ENCODE measurements around the gene C3orf18. TPM values are rescaled to one million over a fixed set of nuclear protein-coding genes. Genes with fewer than 3 reads are reported as not detected.

The C3orf18 gene
- total and polyA plus RNA-seq, 5 donors from 2014 or later = 7.4 to 11.9 (median 9.3) TPM

GRCh38 chr3:50591196-50591741 is 23.7 kb upstream of the C3orf18 start:
- peak; percentile 27 to 31 for ATAC-seq (ENCODE audit: low read depth in 2 of 2)
- H3K4me3 Mint-ChIP-seq = peak overlapping the region; percentile 70 to 83 (median 74)
- Histone ChIP-seq H3K9me3 (ENCODE audit: control insufficient read depth in 2 of 2, low read length in 2 of 2) (no peaks in the 10 kb centered on the region), H3K36me3 (ENCODE audit: control insufficient read depth, insufficient read depth, low read length) (no peaks in the 10 kb centered on the region), H3K4me1 (ENCODE audit: control insufficient read depth, insufficient read depth, low read length, poor library complexity, severe bottlenecking) (peaks cover 73% of the 10 kb centered on the region), H3K27me3 (ENCODE audit: control insufficient read depth, insufficient read depth, low read length) (no peaks in the 10 kb centered on the region), H3K27ac (ENCODE audit: insufficient read depth, low read length, poor library complexity, severe bottlenecking) (peak overlapping the region; percentile 90), H3K4me3 (ENCODE audit: low read depth, low read length) (peak overlapping the region; percentile 68)
- no peaks in the 10 kb centered on the region for H3K36me3 Mint-ChIP-seq
- peak overlapping the region; percentile 76 to 98 (median 91) for H3K27ac Mint-ChIP-seq
- DNase-seq = peak in 1 of 3 donors; percentile 76
- peaks cover 7 to 95% (median 41%) of the 10 kb centered on the region in 4 donors for H3K4me1 Mint-ChIP-seq
- no peaks in the 10 kb centered on the region for H3K27me3 Mint-ChIP-seq
- H3K9me3 Mint-ChIP-seq = no peaks in the 10 kb centered on the region

GRCh38 chr3:50588759-50589433 is 21.3 kb upstream of the C3orf18 start:
- Mint-ChIP-seq H3K27me3 (no peaks in the 10 kb centered on the region), H3K4me1 (peaks cover 7 to 77% (median 37%) of the 10 kb centered on the region in 4 donors)

GRCh38 chr3:50587806-50588758 is 20.5 kb upstream of the C3orf18 start:
- no peaks in the 10 kb centered on the region for H3K27me3 Mint-ChIP-seq
- Histone ChIP-seq H3K27ac (ENCODE audit: insufficient read depth, low read length, poor library complexity, severe bottlenecking) (peak overlapping the region; percentile 47), H3K4me3 (ENCODE audit: low read depth, low read length) (peak overlapping the region; percentile 24), H3K27me3 (ENCODE audit: control insufficient read depth, insufficient read depth, low read length) (no peaks in the 10 kb centered on the region), H3K9me3 (ENCODE audit: control insufficient read depth in 2 of 2, low read length in 2 of 2) (no peaks in the 10 kb centered on the region), H3K36me3 (ENCODE audit: control insufficient read depth, insufficient read depth, low read length) (no peaks in the 10 kb centered on the region), H3K4me1 (ENCODE audit: control insufficient read depth, insufficient read depth, low read length, poor library complexity, severe bottlenecking) (peaks cover 68% of the 10 kb centered on the region)
- peak overlapping the region; percentile 39 to 86 (median 67) for H3K4me3 Mint-ChIP-seq
- DNase-seq (peak in 1 of 3 donors; percentile 89), ATAC-seq (ENCODE audit: low read depth in 2 of 2) (peak; percentile 12 to 19)
- no peaks in the 10 kb centered on the region for H3K9me3 Mint-ChIP-seq
- peak overlapping the region; percentile 72 to 95 (median 92) for H3K27ac Mint-ChIP-seq
- peaks cover 12% of the 10 kb centered on the region for H3K36me3 Mint-ChIP-seq
- H3K4me1 Mint-ChIP-seq = peaks cover 7 to 74% (median 32%) of the 10 kb centered on the region in 4 donors

More at GRCh38 chr3:50588759-50589433, 21.3 kb upstream of the C3orf18 start:
- no peak for ATAC-seq (ENCODE audit: low read depth in 2 of 2)
- no peaks in the 10 kb centered on the region for H3K9me3 ChIP-seq (ENCODE audit: control insufficient read depth in 2 of 2, low read length in 2 of 2)
- Mint-ChIP-seq H3K36me3 (peaks cover 8% of the 10 kb centered on the region), H3K4me3 (peak overlapping the region in 3 of 4 donors; percentile 39 to 86 (median 75)), H3K27ac (peak overlapping the region; percentile 72 to 95 (median 92)), H3K9me3 (no peaks in the 10 kb centered on the region)
- peak overlapping the region; percentile 24 for H3K4me3 ChIP-seq (ENCODE audit: low read depth, low read length)
- DNase-seq = no peak
- peaks cover 76% of the 10 kb centered on the region for H3K4me1 ChIP-seq (ENCODE audit: control insufficient read depth, insufficient read depth, low read length, poor library complexity, severe bottlenecking)
- H3K36me3 ChIP-seq (ENCODE audit: control insufficient read depth, insufficient read depth, low read length) = no peaks in the 10 kb centered on the region
- no peaks in the 10 kb centered on the region for H3K27me3 ChIP-seq (ENCODE audit: control insufficient read depth, insufficient read depth, low read length)
- peak overlapping the region; percentile 47 for H3K27ac ChIP-seq (ENCODE audit: insufficient read depth, low read length, poor library complexity, severe bottlenecking)

GRCh38 chr3:50587373-50587772 is 19.8 kb upstream of the C3orf18 start:
- no peaks in the 10 kb centered on the region for H3K9me3 Mint-ChIP-seq
- no peak for DNase-seq
- H3K36me3 ChIP-seq (ENCODE audit: control insufficient read depth, insufficient read depth, low read length) = no peaks in the 10 kb centered on the region
- peak overlapping the region; percentile 67 to 95 (median 72) for H3K27ac Mint-ChIP-seq
- H3K4me1 ChIP-seq (ENCODE audit: control insufficient read depth, insufficient read depth, low read length, poor library complexity, severe bottlenecking) = peaks cover 61% of the 10 kb centered on the region
- H3K27ac ChIP-seq (ENCODE audit: insufficient read depth, low read length, poor library complexity, severe bottlenecking) = no peak overlapping the region
- H3K9me3 ChIP-seq (ENCODE audit: control insufficient read depth in 2 of 2, low read length in 2 of 2) = no peaks in the 10 kb centered on the region
- peak overlapping the region; percentile 37 to 86 (median 63) for H3K4me3 Mint-ChIP-seq
- no peak overlapping the region for H3K4me3 ChIP-seq (ENCODE audit: low read depth, low read length)
- peaks cover 7 to 67% (median 26%) of the 10 kb centered on the region in 4 donors for H3K4me1 Mint-ChIP-seq
- H3K27me3 ChIP-seq (ENCODE audit: control insufficient read depth, insufficient read depth, low read length) = no peaks in the 10 kb centered on the region
- H3K36me3 Mint-ChIP-seq = peaks cover 12% of the 10 kb centered on the region
- no peak for ATAC-seq (ENCODE audit: low read depth in 2 of 2)
- no peaks in the 10 kb centered on the region for H3K27me3 Mint-ChIP-seq

- no peaks in the 10 kb centered on the region for H3K36me3 ChIP-seq (ENCODE audit: control insufficient read depth, insufficient read depth, low read length)
- H3K27me3 ChIP-seq (ENCODE audit: control insufficient read depth, insufficient read depth, low read length) = no peaks in the 10 kb centered on the region
- Mint-ChIP-seq H3K27ac (peak overlapping the region; percentile 0 to 95 (median 72)), H3K27me3 (no peaks in the 10 kb centered on the region), H3K36me3 (peaks cover 12% of the 10 kb centered on the region), H3K4me3 (peak overlapping the region in 1 of 4 donors; percentile 86), H3K9me3 (no peaks in the 10 kb centered on the region), H3K4me1 (peaks cover 7 to 63% (median 25%) of the 10 kb centered on the region in 4 donors)
- no peak for ATAC-seq (ENCODE audit: low read depth in 2 of 2)
- no peaks in the 10 kb centered on the region for H3K9me3 ChIP-seq (ENCODE audit: control insufficient read depth in 2 of 2, low read length in 2 of 2)
- no peak for DNase-seq
- H3K4me3 ChIP-seq (ENCODE audit: low read depth, low read length) = no peak overlapping the region
- peak overlapping the region; percentile 33 for H3K27ac ChIP-seq (ENCODE audit: insufficient read depth, low read length, poor library complexity, severe bottlenecking)
- H3K4me1 ChIP-seq (ENCODE audit: control insufficient read depth, insufficient read depth, low read length, poor library complexity, severe bottlenecking) = peaks cover 60% of the 10 kb centered on the region
These were observed 19.2 kb upstream of the C3orf18 start for GRCh38 chr3:50586763-50587070.

- H3K9me3 Mint-ChIP-seq = no peaks in the 10 kb centered on the region
- peaks cover 12% of the 10 kb centered on the region for H3K36me3 Mint-ChIP-seq
- no peak overlapping the region for H3K27ac ChIP-seq (ENCODE audit: insufficient read depth, low read length, poor library complexity, severe bottlenecking)
- H3K4me1 ChIP-seq (ENCODE audit: control insufficient read depth, insufficient read depth, low read length, poor library complexity, severe bottlenecking) = peaks cover 60% of the 10 kb centered on the region
- no peak for ATAC-seq (ENCODE audit: low read depth in 2 of 2)
- no peak overlapping the region for H3K4me3 Mint-ChIP-seq
- H3K4me1 Mint-ChIP-seq = peaks cover 7 to 63% (median 27%) of the 10 kb centered on the region in 4 donors
- H3K27me3 ChIP-seq (ENCODE audit: control insufficient read depth, insufficient read depth, low read length) = no peaks in the 10 kb centered on the region
- H3K27me3 Mint-ChIP-seq = no peaks in the 10 kb centered on the region
- H3K27ac Mint-ChIP-seq = peak overlapping the region in 2 of 3 donors; percentile 72 to 76
- no peak for DNase-seq
- H3K4me3 ChIP-seq (ENCODE audit: low read depth, low read length) = no peak overlapping the region
- H3K36me3 ChIP-seq (ENCODE audit: control insufficient read depth, insufficient read depth, low read length) = no peaks in the 10 kb centered on the region
- H3K9me3 ChIP-seq (ENCODE audit: control insufficient read depth in 2 of 2, low read length in 2 of 2) = no peaks in the 10 kb centered on the region
These were observed 18.6 kb upstream of the C3orf18 start for GRCh38 chr3:50585919-50586762.

GRCh38 chr3:50584391-50584790 is 16.8 kb upstream of the C3orf18 start:
- H3K36me3 ChIP-seq (ENCODE audit: control insufficient read depth, insufficient read depth, low read length) = no peaks in the 10 kb centered on the region
- no peak for ATAC-seq (ENCODE audit: low read depth in 2 of 2)
- Mint-ChIP-seq H3K9me3 (no peaks in the 10 kb centered on the region), H3K4me3 (peak overlapping the region in 1 of 4 donors; percentile 43), H3K4me1 (peaks cover 7 to 56% (median 26%) of the 10 kb centered on the region in 4 donors), H3K27ac (peak overlapping the region in 2 of 3 donors; percentile 15 to 28), H3K27me3 (no peaks in the 10 kb centered on the region), H3K36me3 (peaks cover 17% of the 10 kb centered on the region)
- H3K27me3 ChIP-seq (ENCODE audit: control insufficient read depth, insufficient read depth, low read length) = no peaks in the 10 kb centered on the region
- no peak overlapping the region for H3K27ac ChIP-seq (ENCODE audit: insufficient read depth, low read length, poor library complexity, severe bottlenecking)
- H3K4me3 ChIP-seq (ENCODE audit: low read depth, low read length) = no peak overlapping the region
- no peak for DNase-seq
- no peaks in the 10 kb centered on the region for H3K9me3 ChIP-seq (ENCODE audit: control insufficient read depth in 2 of 2, low read length in 2 of 2)
- H3K4me1 ChIP-seq (ENCODE audit: control insufficient read depth, insufficient read depth, low read length, poor library complexity, severe bottlenecking) = peaks cover 47% of the 10 kb centered on the region

Measured in CD4-positive, CD25-positive, alpha-beta regulatory T cell (primary cell).